GM19463 (cell line): ENCODE data around the gene BCL2.

ENCODE experiments used
- ATAC-seq: cut with Tn5 transposase; IDR thresholded peaks from one replicate; pipeline ENCODE4 v1.9.1; 2021; ENCODE audit warnings: mild to moderate bottlenecking, moderate library complexity; ENCODE audit not compliant: unreplicated experiment

The BCL2 gene

GRCh38 chr18:63098018-63098981 is 221.3 kb downstream of the BCL2 start:
- peak; percentile 47 for ATAC-seq

GRCh38 chr18:63097178-63097577 is 222.4 kb downstream of the BCL2 start:
- ATAC-seq: no peak

- ATAC-seq: no peak
Observed at GRCh38 chr18:63096327-63096874, 223.2 kb downstream of the BCL2 start.

- ATAC-seq: no peak
Observed at GRCh38 chr18:63095768-63096167, 223.8 kb downstream of the BCL2 start.

- ATAC-seq: no peak
Observed at GRCh38 chr18:63091671-63092364, 227.8 kb downstream of the BCL2 start.

GRCh38 chr18:63090334-63090733 is 229.2 kb downstream of the BCL2 start:
- ATAC-seq: no peak

GRCh38 chr18:63089041-63089440 is 230.5 kb downstream of the BCL2 start:
- no peak for ATAC-seq

GRCh38 chr18:63088262-63088661 is 231.3 kb downstream of the BCL2 start:
- no peak for ATAC-seq

GRCh38 chr18:63087421-63088230 is 231.9 kb downstream of the BCL2 start:
- ATAC-seq: no peak

- ATAC-seq: no peak
Observed at GRCh38 chr18:63085611-63086010, 234.0 kb downstream of the BCL2 start.

GRCh38 chr18:63084219-63084618 is 235.3 kb downstream of the BCL2 start:
- no peak for ATAC-seq

- no peak for ATAC-seq
Observed at GRCh38 chr18:63083555-63083954, 236.0 kb downstream of the BCL2 start.

GRCh38 chr18:63083020-63083531 is 236.5 kb downstream of the BCL2 start:
- ATAC-seq: no peak

GRCh38 chr18:63082366-63083019 is 237.1 kb downstream of the BCL2 start:
- no peak for ATAC-seq

- ATAC-seq: peak; percentile 33
Observed at GRCh38 chr18:63079114-63079513, 240.5 kb downstream of the BCL2 start.

- ATAC-seq: peak; percentile 86
Observed at GRCh38 chr18:63078471-63078870, 241.1 kb downstream of the BCL2 start.

GRCh38 chr18:63074981-63075404 is 244.6 kb downstream of the BCL2 start:
- peak; percentile 38 for ATAC-seq

GRCh38 chr18:63073481-63073880 is 246.1 kb downstream of the BCL2 start:
- peak; percentile 42 for ATAC-seq
